ENCODE results near the gene LRP1.

LRP1 gene

DNA sequence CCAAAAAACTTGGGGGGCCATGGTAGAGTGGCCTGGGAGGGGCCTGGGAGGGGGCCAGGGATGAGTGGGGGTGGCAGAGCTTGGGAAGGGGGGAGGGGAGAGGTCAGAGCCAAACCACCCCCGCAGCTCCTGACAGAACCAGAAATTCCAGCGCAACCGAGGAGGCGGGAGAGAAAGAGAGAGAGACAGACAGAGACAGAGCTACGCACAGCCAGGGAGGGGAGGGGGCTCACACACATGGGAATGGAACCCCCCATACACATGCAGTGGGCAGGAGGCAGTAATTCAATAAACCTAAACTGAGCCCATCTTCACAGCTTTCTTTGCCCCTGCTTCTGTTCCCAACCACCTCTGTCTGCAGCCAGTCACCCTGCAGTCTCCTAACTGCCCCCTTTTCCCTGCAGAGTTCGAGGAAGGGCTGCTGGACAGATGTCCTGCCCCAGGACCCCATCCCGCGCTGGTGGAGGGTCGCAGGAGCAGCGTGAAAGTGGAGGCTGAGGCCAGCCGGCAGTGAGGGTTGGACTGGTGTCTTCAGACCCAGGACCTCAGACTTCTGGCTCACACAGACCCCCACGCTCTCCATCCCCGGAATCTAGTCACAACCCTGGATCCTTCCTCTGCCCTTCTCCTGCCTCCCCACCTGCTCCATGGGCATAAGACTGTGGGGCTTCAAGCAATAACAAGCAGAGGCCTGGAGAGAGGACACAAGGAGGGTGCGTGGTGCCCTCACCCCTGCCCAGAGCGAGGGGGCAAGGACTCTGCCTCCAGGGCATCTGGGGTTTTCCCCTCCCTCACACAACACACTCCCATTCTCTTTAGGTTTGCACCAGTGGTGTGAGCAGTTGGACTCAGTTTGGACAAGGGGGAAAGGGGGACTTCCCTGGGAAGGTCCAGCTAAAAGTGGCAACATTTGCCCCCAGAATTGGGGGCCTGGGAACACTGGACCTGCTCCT lies 33.8 kb upstream of the LRP1 start:
- DNase-seq (ENCODE audit: low read depth, low spot score), result no peak

DNA sequence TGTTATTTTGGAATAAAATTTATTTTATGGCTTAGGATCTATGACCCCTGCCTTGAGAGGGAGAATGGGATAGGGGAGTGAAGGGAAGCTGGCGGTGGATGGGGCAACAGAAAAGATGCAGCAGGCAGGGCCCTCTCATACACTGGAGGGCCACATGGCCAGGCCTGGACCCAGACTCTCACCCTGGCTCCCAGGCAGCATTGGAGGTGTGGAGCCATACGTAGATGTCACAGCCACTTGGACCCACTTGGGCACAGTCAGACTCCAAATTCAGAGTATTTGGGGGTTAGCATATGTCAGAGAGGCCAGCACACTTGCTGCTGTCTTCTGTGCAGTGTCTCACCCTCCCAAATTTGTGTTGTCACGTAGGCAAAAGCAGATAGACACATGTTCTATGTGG lies 32.8 kb upstream of the LRP1 start:
- no peak for DNase-seq (ENCODE audit: low read depth, low spot score)

DNA sequence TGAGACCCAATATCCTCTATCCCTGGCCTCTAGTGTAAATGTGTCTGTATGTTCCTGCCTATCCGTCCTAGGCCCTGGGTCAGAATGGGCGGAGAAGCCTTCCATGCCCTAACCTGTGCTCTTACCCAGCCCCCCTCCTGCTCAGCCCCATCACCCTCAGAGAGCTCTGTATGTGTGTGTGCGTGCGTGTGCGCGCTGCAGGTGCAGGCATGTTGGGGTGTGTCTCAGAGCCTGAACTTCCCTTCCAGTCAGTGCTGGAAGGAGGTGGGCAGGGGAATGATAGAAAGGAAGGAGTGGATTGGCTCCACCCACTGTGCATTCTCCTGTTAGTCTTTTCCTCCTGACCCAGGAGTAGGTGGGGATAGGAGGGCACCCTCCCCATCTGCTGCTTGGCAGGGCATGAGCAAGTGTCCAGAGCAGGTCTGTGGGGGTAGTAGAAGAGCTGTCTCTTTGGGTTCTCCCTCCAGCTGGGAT lies 32.1 kb upstream of the LRP1 start:
- DNase-seq (ENCODE audit: low read depth, low spot score), result no peak

DNA sequence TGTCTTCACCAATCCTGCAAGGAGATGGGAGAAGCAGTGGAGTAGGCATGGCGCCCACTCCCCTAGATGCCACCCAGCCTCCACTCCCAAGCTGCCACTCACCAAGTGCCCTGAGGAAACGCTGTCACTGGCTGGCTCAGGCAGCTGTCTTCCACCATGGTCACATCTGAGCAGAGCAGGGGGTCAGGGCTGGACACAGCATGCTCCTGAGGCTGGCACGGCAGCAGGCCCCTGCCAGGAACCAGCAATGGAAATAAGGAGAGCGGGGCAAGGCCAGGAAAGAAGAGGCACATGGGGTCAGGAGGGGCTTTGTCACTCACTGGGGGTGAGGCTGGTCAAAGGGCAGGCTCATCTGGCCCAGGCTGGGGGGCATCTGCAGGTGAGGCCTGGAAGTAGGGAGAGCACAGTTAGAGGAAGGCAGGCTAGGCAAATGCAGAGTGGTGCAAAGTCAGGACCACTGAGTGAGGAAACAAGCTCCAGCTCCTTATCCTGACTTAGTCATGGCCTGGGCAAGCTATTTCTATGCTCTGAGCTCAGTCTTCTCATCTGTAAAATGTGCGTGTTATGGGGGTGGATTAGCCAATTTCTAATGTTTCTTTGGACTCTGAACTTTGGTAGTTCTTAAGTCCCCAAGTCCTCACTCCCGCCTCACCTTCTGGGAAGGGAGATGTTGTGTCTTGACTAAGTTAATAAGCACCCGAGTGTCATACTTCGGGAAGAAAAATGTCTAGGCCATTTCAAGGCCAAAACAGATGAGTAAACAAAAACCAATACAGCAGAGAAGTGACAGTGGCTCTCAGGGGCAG lies 31.3 kb upstream of the LRP1 start:
- no peak for DNase-seq (ENCODE audit: low read depth, low spot score)

DNA sequence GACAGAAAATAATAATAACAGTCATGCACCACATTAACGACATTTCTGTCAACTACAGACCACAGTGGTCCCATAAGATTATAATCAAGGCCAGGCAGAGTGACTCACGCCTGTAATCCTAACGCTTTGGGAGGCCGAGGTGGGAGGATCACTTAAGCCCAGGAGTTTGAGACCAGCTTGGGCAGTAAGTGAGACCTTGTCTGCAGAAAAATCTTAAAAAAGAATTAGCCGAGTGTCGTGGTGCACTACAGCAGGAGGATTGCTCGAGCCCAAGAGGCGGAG lies 30.8 kb upstream of the LRP1 start:
- no peak for DNase-seq (ENCODE audit: low read depth, low spot score)

DNA sequence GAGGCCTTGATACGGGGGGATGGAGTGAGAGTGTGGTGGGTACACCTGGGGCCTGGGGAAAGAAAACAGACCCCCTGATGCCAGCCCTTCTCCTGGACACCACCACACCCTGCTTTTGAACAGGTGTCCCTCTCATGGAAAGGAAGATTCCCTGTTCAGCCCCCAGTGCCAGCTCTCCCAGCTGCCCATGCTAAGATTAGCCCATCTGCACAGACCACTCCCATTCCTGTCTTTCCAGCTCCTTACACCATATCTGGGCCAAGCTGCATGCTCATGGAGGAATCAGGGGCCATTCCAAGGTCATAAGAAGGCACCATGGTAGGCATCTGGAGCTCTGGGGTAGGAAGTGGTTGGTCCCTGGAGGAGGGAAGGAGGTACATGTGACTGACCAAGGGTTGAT lies 29.7 kb upstream of the LRP1 start:
- no peak for DNase-seq (ENCODE audit: low read depth, low spot score)

DNA sequence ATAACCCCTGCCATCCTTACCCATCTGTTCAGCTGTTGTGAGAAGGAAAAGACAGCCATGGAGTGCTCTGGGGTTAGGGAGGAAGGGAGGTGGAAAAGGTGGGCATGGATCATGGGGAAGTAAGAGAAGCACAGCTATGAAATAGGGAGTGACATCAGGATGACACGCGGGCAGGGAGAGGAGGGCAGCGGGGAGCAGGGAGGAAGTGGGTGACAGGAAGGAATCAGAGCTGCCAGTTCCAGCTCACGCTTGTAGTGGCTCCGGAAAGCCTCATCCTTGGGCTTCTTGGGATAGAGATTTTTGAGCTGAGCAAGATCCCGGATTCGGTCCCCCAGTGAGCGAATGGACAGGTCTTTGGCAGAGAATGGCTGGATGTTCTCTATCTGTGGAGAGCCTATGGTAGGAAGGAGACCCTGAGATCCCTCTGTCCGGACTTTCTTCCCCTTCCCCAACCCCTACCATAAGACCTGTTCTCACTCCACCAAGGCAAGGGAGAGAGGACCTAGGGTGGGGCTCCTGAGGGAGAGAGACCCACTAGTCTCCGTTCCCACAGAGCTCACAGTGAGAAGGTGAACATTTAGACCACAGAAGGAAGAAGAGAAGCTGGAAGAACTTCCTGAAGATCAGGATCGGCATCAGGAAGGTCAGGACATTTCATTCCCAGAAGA lies 29.1 kb upstream of the LRP1 start:
- no peak for DNase-seq (ENCODE audit: low read depth, low spot score)

DNA sequence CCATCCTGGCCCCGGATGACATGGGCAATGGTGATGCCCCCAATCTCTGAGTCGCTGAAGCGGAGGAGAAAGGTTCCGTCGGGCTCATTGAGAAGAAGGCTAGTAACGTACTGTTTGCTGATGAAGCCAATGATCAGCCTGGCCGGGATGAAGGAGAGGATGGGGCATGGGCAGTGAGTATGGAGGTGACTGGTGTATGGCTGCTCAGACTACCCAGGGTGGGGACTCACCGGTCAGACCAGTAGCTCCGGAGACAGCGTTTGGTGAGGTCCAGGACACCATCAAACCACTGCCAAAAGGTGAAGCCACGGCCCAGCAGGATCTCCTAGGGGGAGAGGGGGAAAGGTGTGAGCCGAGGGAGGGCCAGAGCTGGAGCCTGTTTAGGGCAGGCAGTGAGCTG lies 28.5 kb upstream of the LRP1 start:
- DNase-seq (ENCODE audit: low read depth, low spot score), result no peak

DNA sequence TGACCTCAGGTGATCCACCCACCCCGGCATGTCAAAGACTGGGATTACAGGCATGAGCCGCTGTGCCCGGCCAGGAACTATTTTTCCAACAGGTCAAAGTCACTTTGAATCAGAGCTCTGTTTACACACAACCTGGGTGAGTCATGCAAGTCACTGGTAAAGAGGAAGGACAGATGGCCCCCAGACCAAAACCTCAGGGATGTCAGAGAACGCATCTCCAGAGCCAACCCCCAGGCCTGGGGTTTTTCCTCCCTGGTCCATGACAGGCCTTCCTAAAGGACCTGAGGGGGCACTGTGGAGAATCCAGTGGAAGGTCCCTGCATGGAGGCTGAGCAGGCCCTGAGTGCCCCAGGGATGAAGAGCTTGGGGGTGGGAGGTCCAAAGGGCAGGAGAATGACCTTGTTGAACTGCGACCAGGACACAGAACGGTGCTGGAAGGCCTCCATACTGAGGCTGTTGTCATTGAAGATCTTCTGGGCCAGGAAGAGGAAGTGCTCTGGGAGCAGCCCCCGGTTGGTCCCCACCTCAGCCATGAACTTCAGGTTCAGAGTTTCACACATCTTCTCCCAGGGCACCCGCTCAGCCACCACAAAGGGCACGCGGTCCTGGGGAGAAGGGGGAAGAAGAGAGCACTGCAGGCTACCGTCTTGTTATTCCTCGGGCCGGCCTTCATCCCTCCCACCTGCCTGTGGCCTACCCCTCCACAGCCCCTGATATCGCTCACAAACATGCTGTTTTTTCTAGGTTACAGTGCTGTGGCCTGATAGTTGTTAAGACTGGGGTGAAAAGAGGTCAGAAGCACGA lies 26.2 kb upstream of the LRP1 start:
- DNase-seq (ENCODE audit: low read depth, low spot score), result no peak

DNA sequence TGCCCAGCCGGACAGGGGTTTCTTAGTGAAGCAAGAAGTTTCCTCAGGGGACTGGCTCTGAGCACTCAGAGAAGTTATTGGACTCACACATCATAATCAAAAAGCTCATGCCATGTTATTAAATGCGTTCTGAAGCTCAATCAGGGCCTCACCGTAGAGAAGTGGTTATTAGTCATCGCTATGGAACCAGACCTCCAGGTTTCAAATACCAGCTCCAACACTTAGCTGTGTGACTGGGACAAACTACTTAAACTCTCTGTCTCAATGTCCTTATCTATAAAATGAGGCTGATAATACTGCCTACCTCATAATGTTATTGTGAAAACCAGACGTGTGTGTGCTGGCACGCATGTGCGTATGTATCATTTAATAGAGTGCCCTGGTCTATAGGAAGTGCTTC lies 24.4 kb upstream of the LRP1 start:
- DNase-seq (ENCODE audit: low read depth, low spot score), result no peak

DNA sequence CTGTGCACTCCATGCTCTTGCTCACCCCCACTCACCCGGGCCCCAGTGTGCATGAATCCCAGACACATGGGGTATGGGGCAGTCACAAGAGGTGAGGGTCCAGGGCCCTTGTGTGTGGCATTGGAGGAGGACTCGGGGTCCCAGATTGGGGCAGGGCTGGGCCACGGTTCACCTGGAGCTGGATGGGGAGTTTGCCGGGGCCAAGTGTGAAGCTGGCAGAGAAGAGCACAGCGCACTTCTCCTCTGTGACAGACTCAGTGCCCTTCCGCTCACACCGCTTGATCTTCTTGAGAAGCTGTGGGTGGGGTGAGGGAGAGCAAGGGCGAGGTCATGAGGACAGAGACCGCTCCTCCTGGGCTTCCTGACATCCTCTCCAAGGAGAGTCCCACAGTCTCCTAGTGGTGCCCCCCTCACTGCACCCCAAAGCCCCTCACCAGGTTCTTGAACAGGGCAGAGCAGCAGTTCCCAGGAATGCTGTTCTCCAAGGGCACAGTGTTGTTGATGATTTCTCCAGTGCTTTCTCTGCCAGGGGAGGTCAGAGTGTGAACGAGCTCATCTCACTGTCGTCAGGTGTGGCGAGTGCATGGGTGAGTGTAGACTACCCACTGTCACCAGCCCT lies 23.9 kb upstream of the LRP1 start:
- no peak for DNase-seq (ENCODE audit: low read depth, low spot score)

DNA sequence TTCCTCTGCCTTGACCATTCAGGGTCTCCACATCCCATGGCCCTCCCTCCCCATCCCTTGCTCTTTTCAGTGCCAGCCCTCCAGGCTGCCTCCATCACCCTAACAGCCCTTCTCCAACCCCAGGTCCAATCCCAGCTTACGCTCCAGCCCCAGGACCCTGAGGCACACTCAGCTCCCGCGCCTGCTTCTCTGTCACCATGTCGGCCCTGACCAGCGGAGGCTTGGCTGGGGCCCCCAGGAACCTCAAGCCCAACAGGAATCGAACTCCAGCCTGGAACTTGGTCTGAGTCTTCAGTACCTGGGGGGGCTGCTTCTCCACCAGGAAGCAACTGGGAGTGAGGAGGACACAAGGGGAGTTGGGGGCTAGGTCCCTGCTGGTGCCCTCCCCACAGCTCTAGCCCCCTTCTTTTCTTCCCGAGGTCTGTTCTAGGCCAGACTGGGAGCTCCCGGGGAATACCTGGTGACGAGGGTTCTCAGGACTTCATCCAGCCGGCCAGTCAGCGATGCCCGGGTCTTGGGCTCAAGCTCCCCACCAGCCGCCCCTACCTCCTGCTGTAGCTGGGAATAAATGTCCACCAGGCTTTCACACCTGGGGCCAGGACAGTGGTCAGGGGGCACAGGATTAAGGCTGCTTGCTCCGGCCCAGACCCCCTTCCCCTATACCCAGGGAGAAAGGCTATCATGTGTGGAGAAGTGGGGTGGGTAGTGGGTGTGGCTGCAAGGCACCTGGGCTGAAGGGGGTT lies 23.1 kb upstream of the LRP1 start:
- DNase-seq (ENCODE audit: low read depth, low spot score), result no peak

DNA sequence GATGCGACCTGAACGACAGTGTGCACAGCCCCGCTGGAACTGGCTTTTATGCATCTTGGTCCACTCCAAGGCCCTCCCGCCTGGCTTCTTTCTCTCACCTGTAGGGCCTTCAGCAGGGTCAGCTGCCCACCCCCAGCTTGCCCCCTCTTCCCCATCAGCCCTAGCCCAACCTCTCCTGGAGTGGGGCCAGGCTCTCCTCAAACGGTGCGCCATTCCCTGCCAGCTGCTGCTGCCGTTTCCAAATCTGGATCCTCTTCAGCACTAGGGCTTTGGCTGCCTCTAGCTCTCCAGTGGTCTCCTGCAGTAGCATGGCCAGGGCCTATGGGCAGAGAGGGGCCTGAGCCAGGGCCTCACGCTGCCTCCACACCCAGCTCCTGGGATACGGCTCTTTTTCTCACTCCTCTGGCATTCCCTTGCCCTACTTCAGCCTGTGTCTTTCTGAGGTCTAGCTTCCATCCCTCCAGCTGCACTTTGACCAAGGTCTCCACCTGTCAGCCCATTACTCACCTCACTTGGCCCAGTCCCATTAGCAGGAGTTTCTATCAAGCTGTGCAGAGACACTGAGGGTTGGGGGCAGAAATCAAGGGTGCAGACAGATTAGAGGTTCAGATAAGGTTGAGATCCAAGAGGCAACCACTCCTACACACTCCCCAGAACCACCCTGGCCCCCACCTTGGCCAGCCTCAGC lies 22.1 kb upstream of the LRP1 start:
- DNase-seq (ENCODE audit: low read depth, low spot score), result no peak

DNA sequence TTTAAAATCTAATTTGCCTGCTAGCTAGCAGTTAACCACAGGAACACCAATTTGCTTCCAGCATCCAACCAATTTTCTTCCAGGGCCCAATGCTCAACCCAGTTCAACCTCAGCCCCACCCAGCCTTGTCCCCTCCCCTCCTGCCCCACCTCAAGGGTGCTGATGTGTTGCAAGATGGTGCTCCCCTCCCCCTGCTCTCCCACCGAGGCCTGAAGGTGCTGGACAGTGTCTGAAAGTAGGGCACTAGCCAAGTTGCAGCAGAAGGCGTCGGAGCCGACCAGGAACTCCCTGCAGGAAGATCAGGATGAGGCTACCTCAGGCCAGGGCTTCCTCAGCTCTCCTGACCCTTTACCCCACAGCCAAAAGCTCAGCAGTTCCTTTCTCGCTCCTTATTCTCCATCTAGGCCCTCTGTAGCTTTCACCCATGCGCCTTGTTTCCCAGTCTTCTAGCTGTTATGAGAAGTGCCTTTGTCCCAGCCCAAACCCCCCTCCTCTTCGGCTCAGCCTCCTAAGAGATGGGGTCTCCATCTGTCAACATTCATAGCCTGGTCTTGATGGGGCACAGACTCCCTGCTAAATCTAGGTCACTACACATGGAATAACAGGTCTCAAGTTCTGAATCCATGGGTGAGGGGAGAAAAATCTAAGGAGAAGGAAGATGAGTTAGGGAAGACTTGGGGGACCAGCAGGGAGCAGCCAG lies 20.7 kb upstream of the LRP1 start:
- DNase-seq (ENCODE audit: low read depth, low spot score), result no peak

DNA sequence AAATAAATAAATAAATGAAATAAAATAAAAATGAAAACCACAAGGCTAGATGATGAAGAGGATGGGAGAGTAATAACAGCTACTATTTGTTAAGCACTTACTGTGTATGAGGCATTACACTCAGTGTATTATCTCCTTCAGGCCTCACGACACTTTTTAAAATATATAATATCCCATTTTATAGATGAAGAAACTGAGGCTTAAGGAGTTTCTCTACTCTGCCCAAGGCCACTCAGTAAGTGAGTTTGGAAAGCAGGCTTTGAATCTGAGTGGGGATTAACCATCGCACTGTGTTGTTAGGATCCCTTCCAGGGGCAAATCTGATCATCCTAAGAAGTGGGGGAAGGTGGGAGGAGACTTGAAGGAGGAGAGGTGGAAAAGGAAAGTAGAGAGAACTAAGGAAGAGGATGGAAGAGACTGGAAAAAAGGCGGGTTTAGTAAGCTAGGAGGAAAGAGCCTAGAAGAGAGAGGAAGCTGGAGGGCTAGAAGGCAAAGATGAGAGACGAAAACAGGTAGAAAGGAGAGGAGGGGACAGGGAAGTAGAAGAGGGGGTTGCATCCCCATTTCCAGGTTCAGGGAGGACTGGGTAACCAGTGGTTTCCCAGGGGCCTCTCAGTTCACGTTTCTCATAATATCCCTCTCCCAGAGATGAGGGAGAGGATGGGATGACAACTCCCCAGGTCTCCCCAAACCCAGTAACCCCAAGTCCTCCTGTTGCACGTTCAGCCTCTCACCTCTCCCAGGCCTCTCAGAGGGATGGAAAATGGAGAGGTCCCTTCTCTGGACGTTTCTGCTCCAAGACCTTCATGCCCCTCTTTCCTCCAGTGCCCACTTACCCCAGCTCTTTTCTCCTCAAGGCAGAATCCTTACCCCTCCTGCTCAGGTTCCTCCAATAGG lies 18.8 kb upstream of the LRP1 start:
- DNase-seq (ENCODE audit: low read depth, low spot score), result no peak

DNA sequence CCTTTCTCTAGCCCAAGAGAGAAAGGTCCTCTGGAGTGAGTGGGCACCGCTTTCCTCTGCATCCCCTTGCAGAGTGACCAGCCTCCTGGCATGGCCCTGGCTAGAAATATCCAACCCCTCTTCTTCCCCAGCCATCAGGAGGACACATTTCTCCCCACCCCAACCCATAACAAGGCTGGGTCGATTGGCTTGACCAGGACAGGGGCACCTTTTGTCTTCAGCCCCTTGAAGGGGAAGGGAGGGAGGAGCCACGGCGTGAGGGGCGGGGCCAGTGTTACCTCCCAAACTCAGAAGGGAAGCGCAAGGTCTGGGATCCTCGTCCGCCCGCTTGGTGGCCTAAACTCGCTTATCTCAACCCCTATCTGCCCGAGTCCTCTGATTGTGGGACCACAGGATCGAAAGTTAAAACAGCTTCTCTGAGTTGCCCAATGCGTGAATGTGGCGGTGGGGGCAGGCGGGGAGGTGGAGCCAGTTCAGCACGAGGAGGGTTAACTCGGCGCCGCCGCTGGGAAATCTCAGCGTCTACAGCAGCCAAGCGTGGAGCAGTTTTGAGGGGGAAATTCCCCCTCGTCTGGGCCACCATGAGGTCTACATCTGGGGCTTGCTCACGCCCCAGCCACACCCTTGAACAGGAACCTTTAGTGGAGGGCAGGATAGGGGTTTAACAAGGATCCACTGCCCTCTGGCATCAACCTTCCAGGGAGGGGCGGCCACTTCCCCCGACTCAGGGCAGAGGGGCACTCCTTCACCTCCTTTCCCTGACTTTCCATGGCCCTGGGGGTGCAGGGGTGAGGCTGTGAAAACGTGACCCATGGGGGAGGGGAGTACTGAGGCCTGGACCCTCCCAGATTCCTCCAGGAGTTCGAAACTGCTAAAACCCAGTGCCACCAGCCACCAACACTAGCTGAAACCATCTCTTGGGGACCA lies 17.9 kb upstream of the LRP1 start:
- DNase-seq (ENCODE audit: low read depth, low spot score), result no peak

Data from iPS DF 19.7 (cell line).